Tibial nerve (tissue), 4 donors: ENCODE measurements around the gene ZCCHC12. TPM values are rescaled to one million over a fixed set of nuclear protein-coding genes. Genes with fewer than 3 reads are reported as not detected.
"Not testable (repeated sequence)": the region's sequence is repeated elsewhere in the genome, so short reads cannot be mapped to it uniquely, and the experiment has no call there.

Experiments
- DNase-seq, 2 donors: peaks; one replicate each; pipeline ENCODE4 v3.0.0-alpha.2; 2019; ENCODE audit warnings: low spot score in 2 of 2
- H3K27ac ChIP-seq, 4 donors: fragments of 200-600 bp; sonication (generic) in 3 of 4; one replicate each; pipeline ENCODE4 v1.5.1; 2017 to 2019; ENCODE audit warnings: mild to moderate bottlenecking in 1 of 4
- H3K27me3 ChIP-seq, 2 donors: fragments of 200-600 bp; sonication (generic) in 1 of 2; one replicate each; pipeline versions ENCODE4 v1.5.1 to v1.6.0; 2017 to 2019
- H3K36me3 ChIP-seq, 3 donors: fragments of 200-600 bp; sonication (generic); one replicate each; pipeline ENCODE4 v1.5.1; 2018 to 2019
- H3K4me1 ChIP-seq, 4 donors: fragments of 200-600 bp; sonication (generic) in 3 of 4; one replicate each; pipeline ENCODE4 v1.5.1; 2017 to 2019
- H3K4me3 ChIP-seq, 4 donors: fragments of 200-600 bp; sonication (generic) in 3 of 4; one replicate each; pipeline ENCODE4 v1.5.1; 2017 to 2019; ENCODE audit warnings: mild to moderate bottlenecking in 1 of 4, moderate library complexity in 1 of 4
- H3K9me3 ChIP-seq, 4 donors: fragments of 200-600 bp; sonication (generic) in 3 of 4; one replicate each; pipeline ENCODE4 v1.5.1; 2017 to 2019
- CTCF ChIP-seq, 5 experiments: fragments of 200-600 bp in 3 of 5; fragments of 450-650 bp in 2 of 5; sonication (generic) in 3 of 5; IDR thresholded peaks; one replicate each; pipeline ENCODE4 v1.5.1; 2016 to 2019; ENCODE audit warnings: antibody characterized with exemption in 5 of 5, mild to moderate bottlenecking in 3 of 5, moderate library complexity in 2 of 5
- EP300 ChIP-seq, 2 donors: sonication (generic); formaldehyde crosslinking; IDR thresholded peaks; one replicate each; pipeline ENCODE4 v1.6.1; 2017; ENCODE audit warnings: antibody characterized with exemption in 2 of 2, mild to moderate bottlenecking in 1 of 2
- POLR2A ChIP-seq, 2 donors: fragments of 450-650 bp; IDR thresholded peaks; one replicate each; pipeline ENCODE4 v1.6.1; 2017; ENCODE audit warnings: antibody characterized with exemption in 2 of 2, mild to moderate bottlenecking in 2 of 2, moderate library complexity in 2 of 2
- WGBS, 2 donors: methylation state at CpG; one replicate each; pipeline ENCODE4 v1.1.5; 2018; 5-methylcytosine and 5-hydroxymethylcytosine counted together
- total RNA-seq, 4 donors: library from RNA; depleted of rRNA; stranded (reverse); fragments of >200 nt; gene quantifications; one replicate each; pipeline ENCODE4 v1.1.0, GENCODE V29; 2016

Gene ZCCHC12
- total RNA-seq, 4 donors from 2014 or later: not detected

GRCh38 chrX:118795528-118796280 is 27.9 kb upstream of the ZCCHC12 start:
- Histone ChIP-seq H3K27me3 (peaks cover 0 to 16% of the 10 kb centered on the region in 2 donors), H3K4me1 (no peaks in the 10 kb centered on the region), H3K9me3 (no peaks in the 10 kb centered on the region), H3K36me3 (no peaks in the 10 kb centered on the region), H3K4me3 (no peak overlapping the region), H3K27ac (peak overlapping the region in 1 of 4 donors; percentile 50)
- no peak for DNase-seq
- WGBS, 2 donors: 28 to 45% methylated on average over 5 of the region's 5 CpGs
- no peak for TF ChIP-seq POLR2A (IDR thresholded peaks at IDR 0.05)
- no peak for TF ChIP-seq EP300 (IDR thresholded peaks at IDR 0.05)
- no peak for TF ChIP-seq CTCF (IDR thresholded peaks at IDR 0.05)

- Histone ChIP-seq H3K27me3 (peaks cover 0 to 4% of the 10 kb centered on the region in 2 donors), H3K9me3 (no peaks in the 10 kb centered on the region), H3K36me3 (no peaks in the 10 kb centered on the region), H3K4me3 (no peak overlapping the region), H3K4me1 (no peaks in the 10 kb centered on the region), H3K27ac (no peak overlapping the region)
- DNase-seq: peak in 1 of 2 donors; percentile 26
- TF ChIP-seq CTCF (IDR thresholded peaks at IDR 0.05) (no peak), POLR2A (IDR thresholded peaks at IDR 0.05) (no peak), EP300 (IDR thresholded peaks at IDR 0.05) (no peak)
- WGBS, 2 donors: 8 to 23% methylated on average over 1 of the region's 1 CpG
These were observed 20.8 kb upstream of the ZCCHC12 start for GRCh38 chrX:118802857-118803256.

GRCh38 chrX:118807151-118808017 is 16.2 kb upstream of the ZCCHC12 start:
- peak in 1 of 2 donors; percentile 16 for DNase-seq
- WGBS, 2 donors: 42 to 63% methylated on average over 3 to 4 of the region's 4 CpGs

GRCh38 chrX:118817257-118817656 is 6.4 kb upstream of the ZCCHC12 start:
- DNase-seq, H3K36me3 ChIP-seq, H3K4me1 ChIP-seq, H3K27me3 ChIP-seq, H3K9me3 ChIP-seq, H3K27ac ChIP-seq, H3K4me3 ChIP-seq: not testable (repeated sequence)
- WGBS, 2 donors: 82 to 86% methylated on average over 4 of the region's 4 CpGs

More at GRCh38 chrX:118807151-118808017, 16.2 kb upstream of the ZCCHC12 start:
- no peaks in the 10 kb centered on the region for H3K4me1 ChIP-seq
- no peaks in the 10 kb centered on the region for H3K9me3 ChIP-seq
- H3K27ac ChIP-seq: no peak overlapping the region
- no peaks in the 10 kb centered on the region for H3K27me3 ChIP-seq
- no peaks in the 10 kb centered on the region for H3K36me3 ChIP-seq
- TF ChIP-seq EP300 (IDR thresholded peaks at IDR 0.05) (no peak), POLR2A (IDR thresholded peaks at IDR 0.05) (no peak), CTCF (IDR thresholded peaks at IDR 0.05) (peak; percentile 39 to 80 (median 67))
- no peak overlapping the region for H3K4me3 ChIP-seq

- H3K9me3 ChIP-seq: no peaks in the 10 kb centered on the region
- peaks cover 0 to 66% of the 10 kb centered on the region in 2 donors for H3K27me3 ChIP-seq
- peak overlapping the region in 3 of 4 donors; percentile 1 to 40 (median 31) for H3K4me3 ChIP-seq
- H3K36me3 ChIP-seq: no peaks in the 10 kb centered on the region
- peaks cover 0 to 19% (median 0%) of the 10 kb centered on the region in 4 donors for H3K4me1 ChIP-seq
- DNase-seq: no peak
- WGBS, 2 donors: 2 to 42% methylated on average over 17 to 21 of the region's 22 CpGs
- no peak overlapping the region for H3K27ac ChIP-seq
- TF ChIP-seq EP300 (IDR thresholded peaks at IDR 0.05): no peak
These were observed 628 bp downstream of the ZCCHC12 start for GRCh38 chrX:118824173-118824730.
